SK-N-SH treated with all-trans-retinoic acid at 6 μM for 48 hours (cell line): Measurements from ENCODE around the gene ATG4C.

ENCODE experiments used
- ATAC-seq: fragments of 200-7000 bp; cut with Tn5 transposase; 3 replicates; pipeline ENCODE4 v1.9.1; 2020; ENCODE audit warnings: mild to moderate bottlenecking, moderate library complexity
- ARNTL ChIP-seq: fragments of 450-650 bp; formaldehyde crosslinking; IDR thresholded peaks from 2 replicates; pipeline ENCODE4 v1.5.0; 2020; ENCODE audit warnings: low read depth, mild to moderate bottlenecking, moderate library complexity, borderline replicate concordance
- BACH2 ChIP-seq: fragments of 250-450 bp; sonication (Bioruptor Pico); IDR thresholded peaks from 2 replicates; pipeline ENCODE4 v1.9.0; 2021; ENCODE audit warnings: mild to moderate bottlenecking, borderline replicate concordance
- CREB5 ChIP-seq: fragments of 250-450 bp; sonication (Bioruptor Pico); IDR thresholded peaks from 2 replicates; pipeline ENCODE4 v1.5.1; 2020; ENCODE audit warnings: low read depth, mild to moderate bottlenecking, moderate library complexity
- CSDC2 ChIP-seq: fragments of 250-450 bp; sonication (Bioruptor Pico); IDR thresholded peaks from 2 replicates; pipeline ENCODE4 v1.5.0; 2020; ENCODE audit warnings: mild to moderate bottlenecking, moderate library complexity
- ESRRG ChIP-seq: fragments of 250-450 bp; sonication (Bioruptor Pico); IDR thresholded peaks from 2 replicates; pipeline ENCODE4 v1.6.1; 2021; ENCODE audit warnings: mild to moderate bottlenecking
- GLIS3 ChIP-seq: fragments of 250-450 bp; sonication (Bioruptor Pico); IDR thresholded peaks from 2 replicates; pipeline ENCODE4 v1.5.0; 2020; ENCODE audit warnings: mild to moderate bottlenecking, moderate library complexity
- ISL1 ChIP-seq: fragments of 250-450 bp; sonication (Bioruptor Pico); IDR thresholded peaks from 2 replicates; pipeline ENCODE4 v2.1.2; 2022; ENCODE audit warnings: mild to moderate bottlenecking, moderate library complexity
- OSR1 ChIP-seq: fragments of 250-450 bp; sonication (Bioruptor Pico); IDR thresholded peaks from 2 replicates; pipeline ENCODE4 v1.8.0; 2022; ENCODE audit warnings: moderate library complexity, mild to moderate bottlenecking, inconsistent platforms
- PATZ1 ChIP-seq: fragments of 250-450 bp; sonication (Bioruptor Pico); IDR thresholded peaks from 2 replicates; pipeline ENCODE4 v1.8.0; 2020; ENCODE audit warnings: mild to moderate bottlenecking, moderate library complexity, borderline replicate concordance
- RARB ChIP-seq: fragments of 250-450 bp; sonication (Bioruptor Pico); IDR thresholded peaks from 2 replicates; pipeline ENCODE4 v1.8.0; 2021; ENCODE audit warnings: mild to moderate bottlenecking, moderate library complexity
- SNAI2 ChIP-seq: fragments of 250-450 bp; sonication (Bioruptor Pico); IDR thresholded peaks from 2 replicates; pipeline ENCODE4 v1.5.0; 2020; ENCODE audit warnings: mild to moderate bottlenecking, moderate library complexity
- TCF4 ChIP-seq: fragments of 250-450 bp; sonication (Bioruptor Pico); IDR thresholded peaks from 2 replicates; pipeline ENCODE4 v1.8.0; 2021; ENCODE audit warnings: mild to moderate bottlenecking, moderate library complexity, borderline replicate concordance
- TOX ChIP-seq: fragments of 250-450 bp; sonication (Bioruptor Pico); IDR thresholded peaks from 2 replicates; pipeline ENCODE4 v1.8.0; 2021; ENCODE audit warnings: mild to moderate bottlenecking, moderate library complexity, borderline replicate concordance
- TSHZ2 ChIP-seq: fragments of 250-450 bp; sonication (Bioruptor Pico); IDR thresholded peaks from 2 replicates; pipeline ENCODE4 v1.5.0; 2020; ENCODE audit warnings: mild to moderate bottlenecking, moderate library complexity
- ZC3H10 ChIP-seq: fragments of 250-450 bp; sonication (Bioruptor Pico); IDR thresholded peaks from 2 replicates; pipeline ENCODE4 v1.5.1; 2021; ENCODE audit warnings: mild to moderate bottlenecking, moderate library complexity
- ZFP3 ChIP-seq: fragments of 250-450 bp; sonication (Bioruptor Pico); IDR thresholded peaks from 2 replicates; pipeline ENCODE4 v1.5.0; 2020; ENCODE audit warnings: mild to moderate bottlenecking, moderate library complexity
- ZFP30 ChIP-seq: fragments of 450-650 bp; formaldehyde crosslinking; IDR thresholded peaks from 2 replicates; pipeline ENCODE4 v1.5.0; 2022; ENCODE audit warnings: mild to moderate bottlenecking, moderate library complexity
- ZNF565 ChIP-seq: fragments of 450-650 bp; formaldehyde crosslinking; conservative IDR thresholded peaks from 2 replicates; pipeline ENCODE4 v1.5.0; 2020; ENCODE audit warnings: low read depth, mild to moderate bottlenecking, moderate library complexity
- ZNF8 ChIP-seq: fragments of 450-650 bp; formaldehyde crosslinking; IDR thresholded peaks from 2 replicates; pipeline ENCODE4 v1.5.0; 2020; ENCODE audit warnings: mild to moderate bottlenecking, moderate library complexity
- TF ChIP-seq, protein P1 (sequence below): fragments of 250-450 bp; sonication (Bioruptor Pico); IDR thresholded peaks from 2 replicates; pipeline ENCODE4 v1.8.0; 2021; ENCODE audit warnings: low read depth, mild to moderate bottlenecking, moderate library complexity, borderline replicate concordance
- TF ChIP-seq, protein P2 (sequence below): fragments of 250-450 bp; sonication (Bioruptor Pico); IDR thresholded peaks from 2 replicates; pipeline ENCODE4 v1.5.1; 2021; ENCODE audit warnings: mild to moderate bottlenecking, moderate library complexity

ATG4C gene

GRCh38 chr1:62834400-62834961 lies 50.5 kb downstream of the ATG4C start:
- ATAC-seq: no peak
- TF ChIP-seq CSDC2 (CRISPR knock-in tag) (no peak), ZFP3 (CRISPR knock-in tag) (no peak), BACH2 (CRISPR knock-in tag) (no peak), ZNF8 (CRISPR knock-in tag) (no peak), OSR1 (CRISPR knock-in tag) (no peak), ARNTL (CRISPR knock-in tag) (no peak), TSHZ2 (CRISPR knock-in tag) (no peak), TCF4 (CRISPR knock-in tag) (no peak), ESRRG (CRISPR knock-in tag) (no peak), ZC3H10 (CRISPR knock-in tag) (no peak), ZNF565 (CRISPR knock-in tag) (no peak), CREB5 (CRISPR knock-in tag) (no peak), ISL1 (no peak), SNAI2 (no peak), TOX (CRISPR knock-in tag) (no peak), GLIS3 (CRISPR knock-in tag) (no peak), PATZ1 (CRISPR knock-in tag) (no peak), RARB (CRISPR knock-in tag) (no peak)
- TF ChIP-seq, protein P1, sequence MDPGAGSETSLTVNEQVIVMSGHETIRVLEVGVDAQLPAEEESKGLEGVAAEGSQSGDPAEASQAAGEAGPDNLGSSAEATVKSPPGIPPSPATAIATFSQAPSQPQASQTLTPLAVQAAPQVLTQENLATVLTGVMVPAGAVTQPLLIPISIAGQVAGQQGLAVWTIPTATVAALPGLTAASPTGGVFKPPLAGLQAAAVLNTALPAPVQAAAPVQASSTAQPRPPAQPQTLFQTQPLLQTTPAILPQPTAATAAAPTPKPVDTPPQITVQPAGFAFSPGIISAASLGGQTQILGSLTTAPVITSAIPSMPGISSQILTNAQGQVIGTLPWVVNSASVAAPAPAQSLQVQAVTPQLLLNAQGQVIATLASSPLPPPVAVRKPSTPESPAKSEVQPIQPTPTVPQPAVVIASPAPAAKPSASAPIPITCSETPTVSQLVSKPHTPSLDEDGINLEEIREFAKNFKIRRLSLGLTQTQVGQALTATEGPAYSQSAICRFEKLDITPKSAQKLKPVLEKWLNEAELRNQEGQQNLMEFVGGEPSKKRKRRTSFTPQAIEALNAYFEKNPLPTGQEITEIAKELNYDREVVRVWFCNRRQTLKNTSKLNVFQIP: no peak
- TF ChIP-seq, protein P2, sequence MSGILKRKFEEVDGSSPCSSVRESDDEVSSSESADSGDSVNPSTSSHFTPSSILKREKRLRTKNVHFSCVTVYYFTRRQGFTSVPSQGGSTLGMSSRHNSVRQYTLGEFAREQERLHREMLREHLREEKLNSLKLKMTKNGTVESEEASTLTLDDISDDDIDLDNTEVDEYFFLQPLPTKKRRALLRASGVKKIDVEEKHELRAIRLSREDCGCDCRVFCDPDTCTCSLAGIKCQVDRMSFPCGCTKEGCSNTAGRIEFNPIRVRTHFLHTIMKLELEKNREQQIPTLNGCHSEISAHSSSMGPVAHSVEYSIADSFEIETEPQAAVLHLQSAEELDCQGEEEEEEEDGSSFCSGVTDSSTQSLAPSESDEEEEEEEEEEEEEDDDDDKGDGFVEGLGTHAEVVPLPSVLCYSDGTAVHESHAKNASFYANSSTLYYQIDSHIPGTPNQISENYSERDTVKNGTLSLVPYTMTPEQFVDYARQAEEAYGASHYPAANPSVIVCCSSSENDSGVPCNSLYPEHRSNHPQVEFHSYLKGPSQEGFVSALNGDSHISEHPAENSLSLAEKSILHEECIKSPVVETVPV: no peak

DNA sequence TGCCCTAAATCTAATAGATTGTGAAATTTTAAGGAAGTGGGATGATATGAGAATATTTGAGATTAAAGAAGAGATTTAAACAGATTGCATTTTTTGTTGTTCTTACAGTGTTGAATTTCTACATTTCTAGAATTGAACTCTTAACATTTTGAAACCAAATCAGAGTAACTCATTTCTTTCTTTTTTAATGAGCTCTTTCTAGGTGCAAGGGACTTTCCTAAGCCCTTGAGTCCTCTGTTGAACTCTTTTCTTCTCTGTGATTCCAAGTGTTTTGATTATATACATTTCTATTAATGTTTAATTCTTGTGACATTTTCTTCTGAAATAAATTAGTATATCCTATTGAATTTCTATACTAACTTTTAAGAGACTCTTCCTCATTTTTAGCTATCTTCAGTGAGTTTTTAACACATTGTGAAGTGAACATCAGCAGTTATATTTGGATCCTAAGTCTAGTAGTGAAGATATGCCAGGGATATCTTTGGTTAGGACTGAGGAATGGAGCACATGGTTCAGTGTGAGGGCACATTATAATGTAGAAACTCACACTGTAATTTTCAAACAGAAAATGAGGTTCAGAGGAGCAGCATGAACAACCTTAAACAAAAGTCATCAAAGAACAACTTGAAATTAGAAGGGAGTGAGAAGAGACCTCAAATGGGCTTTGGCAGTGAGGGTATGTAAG lies 53.1 kb downstream of the ATG4C start:
- no peak for ATAC-seq
- TF ChIP-seq TOX (CRISPR knock-in tag) (no peak), ZFP3 (CRISPR knock-in tag) (no peak), ZNF8 (CRISPR knock-in tag) (no peak), TCF4 (CRISPR knock-in tag) (no peak), TSHZ2 (CRISPR knock-in tag) (no peak), ESRRG (CRISPR knock-in tag) (no peak), ZNF565 (CRISPR knock-in tag) (no peak), GLIS3 (CRISPR knock-in tag) (no peak), ZFP30 (CRISPR knock-in tag) (no peak), CSDC2 (CRISPR knock-in tag) (no peak), SNAI2 (no peak)
- TF ChIP-seq, protein P2: no peak
- TF ChIP-seq, protein P1: no peak
